ENCODE results near the gene OCEL1. TPM values are rescaled to one million over a fixed set of nuclear protein-coding genes. Genes with fewer than 3 reads are reported as not detected.

OCEL1 gene
- total RNA-seq, 2 experiments from 2014 or later = 24.3 to 28.3 TPM

GRCh38 chr19:17243830-17244617 is 18.0 kb downstream of the OCEL1 start:
- Mint-ChIP-seq H3K36me3 (ENCODE audit: low read depth) (no peaks in the 10 kb centered on the region), H3K9me3 (ENCODE audit: insufficient read depth) (no peaks in the 10 kb centered on the region), H3K4me1 (ENCODE audit: low read depth) (peaks cover 9% of the 10 kb centered on the region), H3K4me3 (peak overlapping the region; percentile 38), H3K27me3 (ENCODE audit: low read depth) (peaks cover 20% of the 10 kb centered on the region), H3K27ac (no peak overlapping the region)
- no peak for DNase-seq
- ChIA-PET CTCF (interaction anchor here (1.0 to 1.2 kb wide), 2 partner anchors 16 to 19 kb away, joined by 3 read pairs; no protein-coding TSS in a partner anchor), POLR2A (interaction anchor here (0.6 to 1.0 kb wide), 2 partner anchors 17 to 175 kb away, joined by 3 read pairs; no protein-coding TSS in a partner anchor)
- ATAC-seq = no peak

GRCh38 chr19:17244618-17245534 is 18.9 kb downstream of the OCEL1 start:
- Mint-ChIP-seq H3K4me3 (peak overlapping the region; percentile 38), H3K27me3 (ENCODE audit: low read depth) (peaks cover 20% of the 10 kb centered on the region), H3K4me1 (ENCODE audit: low read depth) (peaks cover 9% of the 10 kb centered on the region), H3K9me3 (ENCODE audit: insufficient read depth) (no peaks in the 10 kb centered on the region), H3K27ac (no peak overlapping the region), H3K36me3 (ENCODE audit: low read depth) (no peaks in the 10 kb centered on the region)
- ATAC-seq (peak; percentile 10), DNase-seq (no peak)
- ChIA-PET CTCF (interaction anchor here (1.0 to 1.2 kb wide), 2 partner anchors 15 to 18 kb away, joined by 3 read pairs; no protein-coding TSS in a partner anchor), POLR2A (interaction anchor here (0.6 to 1.0 kb wide), 2 partner anchors 18 to 175 kb away, joined by 3 read pairs; no protein-coding TSS in a partner anchor)

- ATAC-seq = no peak
- Mint-ChIP-seq H3K4me1 (ENCODE audit: low read depth) (peaks cover 9% of the 10 kb centered on the region), H3K36me3 (ENCODE audit: low read depth) (no peaks in the 10 kb centered on the region), H3K27ac (peak within 1 kb of the TSS; percentile 30), H3K27me3 (ENCODE audit: low read depth) (peaks cover 20% of the 10 kb centered on the region), H3K4me3 (peak within 1 kb of the TSS; percentile 80), H3K9me3 (ENCODE audit: insufficient read depth) (no peaks in the 10 kb centered on the region)
- POLR2A ChIA-PET = no interaction called here
- DNase-seq = no peak
- CTCF ChIA-PET = no interaction called here
These were observed 19.5 kb downstream of the OCEL1 start, which contains the start of gene NR2F6 for GRCh38 chr19:17245535-17245984. NR2F6 (minus strand) TSS chr19:17245919; CDS start chr19:17245220, 699 bp downstream.

GRCh38 chr19:17246681-17247425 is 20.8 kb downstream of the OCEL1 start:
- no peak for DNase-seq
- no peak for ATAC-seq
- Mint-ChIP-seq H3K9me3 (ENCODE audit: insufficient read depth) (no peaks in the 10 kb centered on the region), H3K27me3 (ENCODE audit: low read depth) (peaks cover 20% of the 10 kb centered on the region), H3K4me3 (peak overlapping the region; percentile 45), H3K4me1 (ENCODE audit: low read depth) (peaks cover 9% of the 10 kb centered on the region), H3K27ac (no peak overlapping the region), H3K36me3 (ENCODE audit: low read depth) (no peaks in the 10 kb centered on the region)
- CTCF ChIA-PET = no interaction called here
- POLR2A ChIA-PET = no interaction called here

- no peak overlapping the region for H3K27ac Mint-ChIP-seq
- ChIA-PET POLR2A (interaction anchor here (0.7 kb wide), 1 partner anchor 12 kb away, joined by 3 read pairs; no protein-coding TSS in a partner anchor), CTCF (interaction anchor here (0.7 to 1.0 kb wide), 3 partner anchors 12 to 35 kb away, joined by 3 read pairs; no protein-coding TSS in a partner anchor)
- H3K9me3 Mint-ChIP-seq (ENCODE audit: insufficient read depth) = no peaks in the 10 kb centered on the region
- ATAC-seq (no peak), DNase-seq (no peak)
- peaks cover 9% of the 10 kb centered on the region for H3K4me1 Mint-ChIP-seq (ENCODE audit: low read depth)
- H3K4me3 Mint-ChIP-seq = no peak overlapping the region
- peaks cover 17% of the 10 kb centered on the region for H3K27me3 Mint-ChIP-seq (ENCODE audit: low read depth)
- H3K36me3 Mint-ChIP-seq (ENCODE audit: low read depth) = no peaks in the 10 kb centered on the region
These were observed 22.2 kb downstream of the OCEL1 start for GRCh38 chr19:17248011-17248776.

GRCh38 chr19:17249887-17250548 is 24.0 kb downstream of the OCEL1 start:
- Mint-ChIP-seq H3K27me3 (ENCODE audit: low read depth) (peaks cover 9% of the 10 kb centered on the region), H3K4me1 (ENCODE audit: low read depth) (peaks cover 7% of the 10 kb centered on the region), H3K27ac (no peak overlapping the region), H3K9me3 (ENCODE audit: insufficient read depth) (no peaks in the 10 kb centered on the region), H3K36me3 (ENCODE audit: low read depth) (no peaks in the 10 kb centered on the region), H3K4me3 (no peak overlapping the region)
- ChIA-PET POLR2A (interaction anchor here (0.5 kb wide), 1 partner anchor 14 kb away, joined by 3 read pairs; the partner anchor contains the start of gene USHBP1), CTCF (interaction anchor here (2.3 kb wide), 1 partner anchor 10 kb away, joined by 14 read pairs; no protein-coding TSS in a partner anchor)
- ATAC-seq = no peak
- no peak for DNase-seq

GRCh38 chr19:17254636-17255035 is 28.6 kb downstream of the OCEL1 start:
- Mint-ChIP-seq H3K4me3 (no peak overlapping the region), H3K4me1 (ENCODE audit: low read depth) (no peaks in the 10 kb centered on the region), H3K9me3 (ENCODE audit: insufficient read depth) (no peaks in the 10 kb centered on the region), H3K27me3 (ENCODE audit: low read depth) (no peaks in the 10 kb centered on the region), H3K36me3 (ENCODE audit: low read depth) (no peaks in the 10 kb centered on the region), H3K27ac (no peak overlapping the region)
- ChIA-PET POLR2A (interaction anchor here (0.6 to 0.8 kb wide), 2 partner anchors 12 to 28 kb away, joined by 3 read pairs; partner anchors contain the start of gene BABAM1), CTCF (interaction anchor here (0.7 to 2.7 kb wide), 5 partner anchors 12 to 132 kb away, joined by 3 to 7 read pairs (median 3); partner anchors contain the start of genes ANKLE1 and MRPL34)
- ATAC-seq (no peak), DNase-seq (no peak)

- H3K4me3 Mint-ChIP-seq = no peak overlapping the region
- no peak overlapping the region for H3K27ac Mint-ChIP-seq
- CTCF ChIA-PET = interaction anchor here (0.7 to 2.7 kb wide), 5 partner anchors 12 to 131 kb away, joined by 3 to 7 read pairs (median 3); partner anchors contain the start of gene ANKLE1
- no peaks in the 10 kb centered on the region for H3K27me3 Mint-ChIP-seq (ENCODE audit: low read depth)
- no peak for ATAC-seq
- H3K36me3 Mint-ChIP-seq (ENCODE audit: low read depth) = no peaks in the 10 kb centered on the region
- no peaks in the 10 kb centered on the region for H3K4me1 Mint-ChIP-seq (ENCODE audit: low read depth)
- POLR2A ChIA-PET = interaction anchor here (0.6 to 1.4 kb wide), 3 partner anchors 9 to 29 kb away, joined by 3 to 4 read pairs (median 3); partner anchors contain the start of genes BABAM1 and USHBP1
- no peak for DNase-seq
- H3K9me3 Mint-ChIP-seq (ENCODE audit: insufficient read depth) = no peaks in the 10 kb centered on the region
These were observed 29.2 kb downstream of the OCEL1 start for GRCh38 chr19:17255150-17255621.

- H3K27ac Mint-ChIP-seq = no peak overlapping the region
- ChIA-PET CTCF (interaction anchor here (0.7 to 2.7 kb wide), 3 partner anchors 21 to 53 kb away, joined by 3 to 7 read pairs (median 4); partner anchors contain the start of gene DDA1), POLR2A (interaction anchor here (0.5 to 1.4 kb wide), 2 partner anchors 9 to 372 kb away, joined by 3 to 4 read pairs; partner anchors contain the start of gene USHBP1)
These were observed 30.1 kb downstream of the OCEL1 start for GRCh38 chr19:17256130-17256529.

More at GRCh38 chr19:17256130-17256529, 30.1 kb downstream of the OCEL1 start:
- H3K4me3 Mint-ChIP-seq = no peak overlapping the region
- DNase-seq (no peak), ATAC-seq (no peak)
- no peaks in the 10 kb centered on the region for H3K36me3 Mint-ChIP-seq (ENCODE audit: low read depth)
- peaks cover 2% of the 10 kb centered on the region for H3K27me3 Mint-ChIP-seq (ENCODE audit: low read depth)
- H3K4me1 Mint-ChIP-seq (ENCODE audit: low read depth) = peaks cover 6% of the 10 kb centered on the region
- H3K9me3 Mint-ChIP-seq (ENCODE audit: insufficient read depth) = no peaks in the 10 kb centered on the region
